Immature natural killer cell (primary cell): ENCODE measurements around the gene WDR1. TPM values are rescaled to one million over a fixed set of nuclear protein-coding genes. Genes with fewer than 3 reads are reported as not detected.

ENCODE experiments used
- DNase-seq, 3 donors: peaks; one replicate each; pipeline ENCODE4 v3.0.0; 2022; ENCODE audit warnings: mixed read lengths in 1 of 3
- H3K27ac Mint-ChIP-seq, 6 donors: one replicate each; pipeline ENCODE4 v1.8.0; 2020; ENCODE audit warnings: mixed read lengths in 6 of 6, mild to moderate bottlenecking in 5 of 6, inconsistent platforms in 4 of 6, moderate library complexity in 3 of 6
- H3K27me3 Mint-ChIP-seq, 3 donors: one replicate each; pipeline ENCODE4 v1.8.0; 2020 to 2021; ENCODE audit warnings: low read depth in 3 of 3, mild to moderate bottlenecking in 3 of 3, mixed read lengths in 3 of 3, moderate library complexity in 3 of 3, inconsistent platforms in 1 of 3
- H3K36me3 Mint-ChIP-seq, 3 donors: one replicate each; pipeline ENCODE4 v1.8.0; 2020; ENCODE audit warnings: mixed read lengths in 3 of 3, inconsistent platforms in 2 of 3, mild to moderate bottlenecking in 2 of 3
- H3K4me1 Mint-ChIP-seq, 2 donors: one replicate each; pipeline ENCODE4 v1.8.0; 2020; ENCODE audit warnings: inconsistent platforms in 2 of 2, mild to moderate bottlenecking in 2 of 2, mixed read lengths in 2 of 2, moderate library complexity in 1 of 2
- H3K4me3 Mint-ChIP-seq, 5 donors: one replicate each; pipeline ENCODE4 v1.8.0; 2020; ENCODE audit warnings: mild to moderate bottlenecking in 5 of 5, mixed read lengths in 5 of 5, inconsistent platforms in 3 of 5, moderate library complexity in 3 of 5
- H3K9me3 Mint-ChIP-seq, 6 donors: one replicate each; pipeline ENCODE4 v1.8.0; 2020; ENCODE audit warnings: mild to moderate bottlenecking in 6 of 6, mixed read lengths in 6 of 6, inconsistent platforms in 4 of 6, moderate library complexity in 3 of 6
- polyA plus RNA-seq, 3 donors: library from polyadenylated mRNA; unstranded; fragments of 300-500 nt; fragmentation: Illumina TruSeq; gene quantifications; one replicate each; pipeline ENCODE4 v1.2.3, GENCODE V29; 2021

Gene WDR1
- polyA plus RNA-seq, 3 donors from 2014 or later, result 339 to 509 (median 401) TPM

DNA sequence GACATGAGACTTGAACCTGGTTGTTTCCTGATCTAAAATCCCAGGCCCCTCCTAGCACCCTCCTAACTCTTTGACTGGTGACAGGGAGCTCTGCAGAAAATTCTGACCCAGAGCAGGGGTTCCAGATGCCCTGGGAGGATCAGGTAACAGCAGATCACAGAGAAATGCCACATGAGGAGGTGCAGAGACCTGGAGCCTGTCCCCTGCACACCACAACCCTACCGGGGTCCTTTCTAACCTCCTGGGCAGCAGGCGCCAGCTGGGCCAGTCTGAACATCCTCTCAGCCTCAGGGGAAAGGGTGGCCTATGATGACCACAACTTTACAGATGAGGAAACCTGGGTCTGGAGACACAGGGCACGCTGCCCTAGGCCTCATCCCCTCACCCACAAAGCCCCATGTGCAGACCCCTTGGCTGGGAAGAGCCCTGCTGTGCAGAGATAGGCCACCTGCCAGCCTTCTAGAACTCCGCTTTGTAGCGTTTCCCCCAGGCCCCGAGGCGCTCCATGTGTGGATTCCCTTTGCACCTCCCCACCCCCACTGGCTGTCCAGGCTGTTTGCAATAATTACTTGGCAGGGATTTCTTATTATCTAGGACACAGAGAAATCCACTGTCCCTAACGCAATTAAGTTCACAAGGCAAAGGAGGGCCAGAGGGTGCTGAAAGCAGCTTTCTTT lies 36.5 kb downstream of the WDR1 start:
- Mint-ChIP-seq H3K36me3 (peaks cover 14 to 44% (median 15%) of the 10 kb centered on the region in 3 donors), H3K27ac (peak overlapping the region; percentile 34 to 87 (median 73))
- no peak for DNase-seq

GRCh38 chr4:10079256-10079655 lies 37.3 kb downstream of the WDR1 start:
- no peak for DNase-seq
- H3K36me3 Mint-ChIP-seq, result peaks cover 15 to 42% (median 18%) of the 10 kb centered on the region in 3 donors
- H3K4me1 Mint-ChIP-seq, result peaks cover 26 to 34% of the 10 kb centered on the region in 2 donors
- no peaks in the 10 kb centered on the region for H3K9me3 Mint-ChIP-seq
- no peak overlapping the region for H3K4me3 Mint-ChIP-seq
- peaks cover 0 to 6% (median 3%) of the 10 kb centered on the region in 3 donors for H3K27me3 Mint-ChIP-seq
- peak overlapping the region; percentile 24 to 87 (median 73) for H3K27ac Mint-ChIP-seq

More for the DNA sequence above, 36.5 kb downstream of the WDR1 start:
- Mint-ChIP-seq H3K27me3 (peaks cover 0 to 6% (median 3%) of the 10 kb centered on the region in 3 donors), H3K4me3 (no peak overlapping the region), H3K4me1 (peaks cover 26 to 34% of the 10 kb centered on the region in 2 donors), H3K9me3 (no peaks in the 10 kb centered on the region)

DNA sequence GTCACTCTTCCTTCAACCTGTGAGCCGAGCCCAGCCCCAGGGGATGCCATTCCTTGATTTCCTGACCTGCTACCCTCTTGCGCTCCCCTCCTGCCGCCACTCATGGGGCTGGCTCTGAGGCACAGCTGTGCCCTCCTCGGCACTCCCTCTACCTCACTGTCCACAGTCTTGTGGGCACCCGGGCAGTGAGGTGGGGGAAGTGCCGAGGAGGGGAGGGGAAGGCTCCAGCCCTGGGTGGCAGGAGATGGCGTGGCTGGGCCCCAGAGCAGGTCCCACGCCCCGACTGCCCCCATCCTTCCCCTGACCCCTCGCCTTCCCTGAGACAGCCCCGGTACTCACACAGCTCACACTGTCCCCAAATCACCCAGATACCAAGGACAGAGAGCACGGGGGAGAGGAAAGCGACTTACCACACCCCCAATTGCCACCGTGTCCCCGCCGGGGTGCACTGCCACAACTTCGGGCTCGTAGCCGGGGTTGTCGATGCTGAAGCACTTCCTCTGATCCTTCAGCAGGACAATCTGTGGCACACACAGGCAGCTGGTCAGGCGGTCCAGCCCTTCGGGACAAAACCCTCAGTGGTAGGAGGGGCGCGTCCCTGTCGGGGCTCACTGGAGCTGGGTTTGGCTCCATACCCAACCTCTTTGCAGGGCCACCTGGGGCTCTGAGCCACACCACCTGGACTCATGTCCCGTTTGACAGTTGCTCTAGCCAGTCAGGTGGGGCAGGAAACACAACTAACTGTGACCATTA lies 37.9 kb downstream of the WDR1 start:
- no peak for DNase-seq
- peaks cover 26 to 34% of the 10 kb centered on the region in 2 donors for H3K4me1 Mint-ChIP-seq

DNA sequence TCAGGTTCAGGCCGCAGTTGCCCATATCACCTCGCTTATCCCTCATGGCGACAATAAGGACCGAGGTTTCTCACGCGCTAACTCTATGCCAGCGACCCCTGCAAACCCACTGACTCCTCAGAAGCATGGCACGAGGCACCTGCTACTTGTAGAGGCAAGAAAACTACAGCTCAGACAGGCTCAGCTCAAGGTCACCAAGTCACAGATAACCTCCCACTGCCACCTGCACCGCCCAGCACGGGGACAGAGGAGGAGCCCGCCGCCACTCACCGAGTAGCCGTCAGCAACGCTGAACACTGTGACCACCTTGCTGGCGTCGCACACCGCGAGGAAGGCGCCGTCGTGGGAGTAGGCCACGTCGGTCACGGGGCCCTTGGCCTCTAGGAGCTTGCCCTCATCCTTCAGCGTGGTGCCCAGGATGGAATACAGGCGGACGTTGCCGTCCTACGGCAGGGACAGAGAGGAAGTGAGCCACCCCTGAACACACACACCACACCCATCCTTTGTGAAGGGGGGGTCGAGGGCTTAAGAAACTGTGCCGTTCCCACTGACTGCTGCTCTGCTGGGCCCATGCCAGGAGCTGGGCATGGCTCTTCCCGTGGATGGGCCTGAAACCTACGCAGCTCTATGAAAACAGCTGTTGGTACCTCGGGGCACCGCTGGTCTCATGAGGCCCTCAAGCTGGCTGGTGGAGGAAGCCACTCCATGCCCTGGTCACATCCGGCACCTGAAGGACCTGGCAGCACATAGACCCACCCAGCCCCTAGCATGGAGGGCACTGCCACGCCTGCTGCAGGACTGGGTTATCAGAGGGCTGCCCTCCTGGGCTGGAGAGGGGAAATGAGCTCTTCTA lies 38.9 kb downstream of the WDR1 start:
- H3K36me3 Mint-ChIP-seq, result peaks cover 15 to 48% (median 24%) of the 10 kb centered on the region in 3 donors
- H3K27ac Mint-ChIP-seq, result peak overlapping the region; percentile 78 to 88 (median 85)
- peaks cover 26 to 34% of the 10 kb centered on the region in 2 donors for H3K4me1 Mint-ChIP-seq
- peaks cover 0 to 4% (median 3%) of the 10 kb centered on the region in 3 donors for H3K27me3 Mint-ChIP-seq
- peak overlapping the region in 3 of 5 donors; percentile 27 to 53 (median 46) for H3K4me3 Mint-ChIP-seq
- no peaks in the 10 kb centered on the region for H3K9me3 Mint-ChIP-seq
- peak in 1 of 3 donors; percentile 22 for DNase-seq

More for the DNA sequence above, 37.9 kb downstream of the WDR1 start:
- Mint-ChIP-seq H3K27me3 (peaks cover 0 to 6% (median 3%) of the 10 kb centered on the region in 3 donors), H3K9me3 (no peaks in the 10 kb centered on the region), H3K27ac (peak overlapping the region; percentile 78 to 88 (median 85)), H3K4me3 (peak overlapping the region in 3 of 5 donors; percentile 24 to 63 (median 53)), H3K36me3 (peaks cover 15 to 48% (median 24%) of the 10 kb centered on the region in 3 donors)

DNA sequence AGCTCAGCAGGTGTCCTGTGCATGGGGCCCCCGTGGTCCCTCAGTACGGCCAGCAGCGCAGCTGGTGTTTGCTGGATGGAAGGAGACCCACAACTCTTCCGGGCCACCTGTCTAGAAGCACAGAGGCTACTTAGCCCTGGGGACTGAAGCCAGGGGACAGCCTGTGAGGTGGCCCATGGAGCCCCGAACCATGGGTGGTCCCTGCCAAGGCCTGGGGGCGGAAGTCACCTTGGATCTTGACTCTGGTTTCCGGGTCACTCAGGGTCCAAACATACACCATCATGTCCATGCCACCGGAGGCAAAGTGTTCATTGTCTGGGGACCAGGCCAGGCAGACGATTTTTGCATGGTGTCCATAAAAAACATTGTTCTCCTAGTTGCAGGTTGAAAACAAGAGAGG lies 39.5 kb downstream of the WDR1 start:
- no peaks in the 10 kb centered on the region for H3K9me3 Mint-ChIP-seq
- peaks cover 9 to 49% (median 20%) of the 10 kb centered on the region in 3 donors for H3K36me3 Mint-ChIP-seq
- peak overlapping the region in 2 of 5 donors; percentile 17 to 46 for H3K4me3 Mint-ChIP-seq
- peak overlapping the region; percentile 40 to 88 (median 85) for H3K27ac Mint-ChIP-seq
- peaks cover 0 to 4% (median 3%) of the 10 kb centered on the region in 3 donors for H3K27me3 Mint-ChIP-seq
- H3K4me1 Mint-ChIP-seq, result peaks cover 26 to 28% of the 10 kb centered on the region in 2 donors
- DNase-seq, result no peak

DNA sequence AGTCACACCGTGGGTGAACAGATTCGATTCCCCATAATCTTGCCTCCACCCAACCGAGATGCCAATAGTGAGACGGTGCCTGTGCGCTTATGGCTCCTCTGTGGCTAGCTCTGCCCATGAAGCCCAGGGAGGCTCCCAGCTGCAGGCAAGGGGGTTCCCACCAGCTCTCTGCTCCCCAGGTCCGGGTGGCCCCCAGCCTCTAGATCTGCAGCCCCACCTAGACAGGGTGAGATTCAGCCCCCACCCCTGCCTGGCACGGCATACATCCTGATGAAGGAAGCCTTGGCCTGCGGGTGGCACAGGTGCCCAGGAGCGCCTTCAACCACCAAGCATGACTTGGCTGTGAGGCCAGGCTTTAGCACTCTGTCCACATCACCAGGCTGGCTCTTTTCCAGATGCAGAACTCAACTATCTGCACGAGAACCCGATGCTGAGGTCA lies 40.6 kb downstream of the WDR1 start:
- no peak for DNase-seq
- no peak overlapping the region for H3K4me3 Mint-ChIP-seq
- H3K36me3 Mint-ChIP-seq, result peaks cover 8 to 43% (median 17%) of the 10 kb centered on the region in 3 donors
- H3K27ac Mint-ChIP-seq, result peak overlapping the region; percentile 33 to 84 (median 76)
- peaks cover 0 to 4% (median 3%) of the 10 kb centered on the region in 3 donors for H3K27me3 Mint-ChIP-seq
- no peaks in the 10 kb centered on the region for H3K9me3 Mint-ChIP-seq
- H3K4me1 Mint-ChIP-seq, result peaks cover 26 to 27% of the 10 kb centered on the region in 2 donors

- peaks cover 26 to 27% of the 10 kb centered on the region in 2 donors for H3K4me1 Mint-ChIP-seq
- H3K9me3 Mint-ChIP-seq, result no peaks in the 10 kb centered on the region
- no peak overlapping the region for H3K4me3 Mint-ChIP-seq
- H3K27me3 Mint-ChIP-seq, result peaks cover 0 to 2% (median 0%) of the 10 kb centered on the region in 3 donors
- H3K27ac Mint-ChIP-seq, result peak overlapping the region in 4 of 6 donors; percentile 21 to 83 (median 49)
- DNase-seq, result no peak
- peaks cover 4 to 36% (median 15%) of the 10 kb centered on the region in 3 donors for H3K36me3 Mint-ChIP-seq
Observed at GRCh38 chr4:10075158-10075863, 41.3 kb downstream of the WDR1 start.

DNA sequence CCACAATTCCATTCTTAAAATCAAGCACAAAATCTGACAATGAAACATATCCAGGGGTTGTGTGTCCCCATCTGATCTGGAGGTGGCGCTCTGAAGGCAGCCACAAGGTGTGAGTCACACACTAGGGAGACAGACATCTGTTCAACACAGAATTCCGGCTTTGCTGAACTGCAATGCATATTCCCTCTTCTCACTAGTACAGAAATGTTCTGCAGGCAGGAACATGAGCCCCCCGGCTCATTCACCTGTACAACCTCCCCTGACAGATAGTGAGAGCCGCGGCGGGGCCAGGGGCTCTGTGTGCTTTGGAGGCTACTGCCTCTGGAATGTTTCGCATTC lies 41.9 kb downstream of the WDR1 start:
- DNase-seq, result no peak
- Mint-ChIP-seq H3K4me1 (peaks cover 26% of the 10 kb centered on the region in 2 donors), H3K27ac (peak overlapping the region in 3 of 6 donors; percentile 40 to 64 (median 44)), H3K27me3 (peaks cover 0 to 2% (median 0%) of the 10 kb centered on the region in 3 donors), H3K9me3 (no peaks in the 10 kb centered on the region), H3K36me3 (peaks cover 4 to 36% (median 15%) of the 10 kb centered on the region in 3 donors), H3K4me3 (no peak overlapping the region)

DNA sequence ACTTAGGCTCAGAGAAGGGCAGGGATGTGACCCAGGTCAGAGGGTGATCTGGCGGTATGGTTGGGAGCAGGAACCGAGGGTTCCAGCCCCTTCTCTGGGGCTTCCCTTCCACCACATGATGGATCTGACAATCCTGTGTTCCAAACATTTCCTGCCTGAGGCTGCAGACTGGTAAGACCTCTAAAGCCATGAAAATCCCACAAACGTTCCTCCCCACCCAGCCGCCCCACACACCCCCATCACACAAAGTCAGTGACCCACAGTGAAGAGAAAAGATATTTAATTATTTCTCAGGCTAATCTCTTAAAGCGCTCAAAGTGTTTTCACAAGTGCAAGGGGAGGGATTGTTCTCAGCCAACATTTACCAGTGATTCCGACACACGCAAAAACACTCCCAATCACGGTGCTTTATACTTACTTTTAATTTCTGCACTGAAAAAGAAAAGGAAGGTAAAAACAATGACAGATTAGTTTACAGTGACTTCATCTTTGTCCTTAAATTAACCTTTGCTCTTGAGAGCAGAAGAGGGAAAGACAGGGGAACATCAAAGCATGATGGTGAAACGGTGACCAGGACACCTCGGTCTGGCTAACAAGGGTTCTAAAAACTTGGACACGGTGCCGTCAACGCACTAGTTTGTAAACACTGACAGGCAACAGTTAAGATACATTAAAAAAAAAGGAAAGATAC lies 42.4 kb downstream of the WDR1 start:
- no peak for DNase-seq
- Mint-ChIP-seq H3K27me3 (peaks cover 0 to 2% (median 0%) of the 10 kb centered on the region in 3 donors), H3K27ac (peak overlapping the region; percentile 40 to 83 (median 42))

GRCh38 chr4:10072420-10073017 lies 44.1 kb downstream of the WDR1 start:
- no peak for DNase-seq
- Mint-ChIP-seq H3K4me3 (no peak overlapping the region), H3K27me3 (peaks cover 0 to 2% (median 0%) of the 10 kb centered on the region in 3 donors), H3K9me3 (no peaks in the 10 kb centered on the region), H3K36me3 (peaks cover 8 to 31% (median 25%) of the 10 kb centered on the region in 3 donors), H3K27ac (peak overlapping the region; percentile 56 to 85 (median 82)), H3K4me1 (peaks cover 5 to 6% of the 10 kb centered on the region in 2 donors)

More for the DNA sequence above, 42.4 kb downstream of the WDR1 start:
- Mint-ChIP-seq H3K4me3 (no peak overlapping the region), H3K36me3 (peaks cover 4 to 31% (median 18%) of the 10 kb centered on the region in 3 donors), H3K4me1 (peaks cover 21% of the 10 kb centered on the region in 2 donors), H3K9me3 (no peaks in the 10 kb centered on the region)

DNA sequence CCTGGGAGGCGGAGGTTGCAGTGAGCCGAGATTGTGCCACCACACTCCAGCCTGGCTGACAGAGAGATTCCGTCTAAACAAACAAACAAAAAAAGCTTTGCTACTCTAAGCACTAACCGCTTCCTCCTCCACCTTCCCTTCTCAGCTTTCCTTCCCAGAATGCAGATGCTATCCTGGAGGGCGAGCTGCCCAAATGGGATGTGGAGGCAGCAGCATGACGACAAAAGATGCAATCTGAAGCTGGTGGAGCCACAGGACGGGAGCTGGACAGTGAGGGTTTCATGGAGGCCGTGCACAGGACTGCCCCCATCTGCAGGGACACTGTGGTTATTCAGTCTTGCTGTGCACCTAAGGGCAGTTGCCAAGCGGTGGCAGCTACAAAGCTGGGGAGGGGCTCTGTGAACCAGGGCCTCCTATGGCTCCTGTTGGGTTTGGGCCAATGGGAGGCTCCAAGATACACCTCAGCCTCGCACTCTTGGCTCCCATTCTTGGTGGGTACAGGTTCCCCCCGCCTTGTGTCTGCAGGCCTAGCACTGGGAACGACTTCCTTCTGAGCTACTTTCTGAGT lies 47.4 kb downstream of the WDR1 start:
- no peaks in the 10 kb centered on the region for H3K27me3 Mint-ChIP-seq
- H3K27ac Mint-ChIP-seq, result peak overlapping the region in 5 of 6 donors; percentile 13 to 89 (median 44)
- peaks cover 4 to 35% (median 25%) of the 10 kb centered on the region in 3 donors for H3K36me3 Mint-ChIP-seq
- DNase-seq, result no peak
- no peaks in the 10 kb centered on the region for H3K4me1 Mint-ChIP-seq
- no peak overlapping the region for H3K4me3 Mint-ChIP-seq
- no peaks in the 10 kb centered on the region for H3K9me3 Mint-ChIP-seq
